Heart right ventricle (tissue), 16 donors: ENCODE results near the gene GXYLT2. TPM values are rescaled to one million over a fixed set of nuclear protein-coding genes. Genes with fewer than 3 reads are reported as not detected.

Experiments used
- ATAC-seq, 8 donors: fragments of 200-7000 bp; cut with Tn5 transposase; one replicate each; pipeline ENCODE4 v1.9.1; 2020; ENCODE audit warnings: mild to moderate bottlenecking in 8 of 8, moderate library complexity in 8 of 8, moderate number of reproducible peaks in 1 of 8
- DNase-seq, 2 donors: peaks; one replicate each; pipeline ENCODE4 v3.0.0-alpha.2; 2020
- H3K27ac ChIP-seq, 10 donors: fragments of 200-600 bp; sonication (generic) in 2 of 10; one replicate each; pipeline versions ENCODE4 v1.5.0 to v1.8.0; 2020 to 2022; ENCODE audit warnings: mild to moderate bottlenecking in 3 of 10
- H3K27me3 ChIP-seq, 7 donors: fragments of 200-600 bp; one replicate each; pipeline ENCODE4 v1.8.0; 2021 to 2022; ENCODE audit warnings: mild to moderate bottlenecking in 2 of 7
- H3K36me3 ChIP-seq, 9 donors: fragments of 200-600 bp; sonication (generic) in 1 of 9; one replicate each; pipeline versions ENCODE4 v1.5.0 to v1.8.0; 2020 to 2022; ENCODE audit warnings: mild to moderate bottlenecking in 2 of 9
- H3K4me1 ChIP-seq, 9 donors: fragments of 200-600 bp; sonication (generic) in 1 of 9; one replicate each; pipeline versions ENCODE4 v1.5.0 to v1.8.0; 2020 to 2022; ENCODE audit warnings: mild to moderate bottlenecking in 4 of 9
- H3K4me3 ChIP-seq, 10 donors: fragments of 200-600 bp; sonication (generic) in 2 of 10; one replicate each; pipeline versions ENCODE4 v1.5.0 to v1.8.0; 2020 to 2022; ENCODE audit warnings: mild to moderate bottlenecking in 7 of 10, moderate library complexity in 2 of 10
- H3K9me3 ChIP-seq, 11 donors: fragments of 200-600 bp in 10 of 11; sonication (generic) in 2 of 11; one replicate each; pipeline versions ENCODE4 v1.5.0 to v1.8.0; 2013 to 2022; ENCODE audit warnings: mild to moderate bottlenecking in 2 of 11, control low read depth in 1 of 11, moderate library complexity in 1 of 11
- WGBS, 2 donors: extraction: QIAGEN DNeasy Blood & Tissue Kit; methylation state at CpG; one replicate each; pipeline ENCODE4 v1.1.7; 2013; ENCODE audit warnings: inconsistent platforms in 1 of 2; 5-methylcytosine and 5-hydroxymethylcytosine counted together
- intact Hi-C, 10 donors: fragments of 100-400 bp; cut with DNase I; formaldehyde crosslinking; loops; one replicate each; pipeline versions ENCODE4 v1.11.1 to v1.14.2; 2022
- polyA plus RNA-seq, 2 donors: library from polyadenylated mRNA; stranded (reverse); fragments of 200-250 nt; gene quantifications; one replicate each; pipeline ENCODE4 v1.2.3, GENCODE V29; 2013
- total RNA-seq, 10 donors: library from RNA; stranded (reverse); fragmentation: NEBNext Ultra II Directional in 3 of 10; extraction: Animal tissue kit (Norgen Biotek cat#: 25700) in 3 of 10; gene quantifications; one replicate each; pipeline versions ENCODE4 v1.2.1 to v1.2.4, GENCODE V29; 2021 to 2023
- TF ChIP-seq, protein P1 (sequence below), 9 donors: fragments of 200-600 bp; sonication (generic) in 2 of 9; IDR thresholded peaks; one replicate each; pipeline versions ENCODE4 v1.5.0 to v1.8.0; 2021 to 2022; ENCODE audit warnings: antibody characterized with exemption in 9 of 9, mild to moderate bottlenecking in 5 of 9, moderate library complexity in 1 of 9
- donor health status: Arrhythmogenic right ventricular cardiomyopathy.
- donor health status: ischemic (EF 13 %, LVEDD 7.1; RV severe dilation, severe dysfunction).
- donor health status: healthy with polysubstance abuse.
- donor health status: DM: no; HTN: yes; CAD: no.
- donor health status: DM: no; HTN: no; CAD: no.
- donor health status: ischemic (EF 25% LVEDD 6.9; RV normal size, moderate dysfunction).
- donor health status: ischemic (EF 25% LVEDD 5.7; RV mildly dilated, moderate dysfunction).
- donor health status: healthy.
- donor health status: DM: yes; HTN: yes; CAD: no.
- donor health status: Ischemic cardiomyopathy.
- donor health status: ischemic (EF 35%, LVEDD 5.7; RV mildly dilated, moderate dysfunction).
- donor health status: nonischemic (EF 11% LVEDD 7.7; RV severe dilation, severe dysfunction).
- donor health status: DM: yes; HTN: yes; CAD: no.
- donor health status: PGD.
- donor health status: ischemic (EF 29% LVEDD 5.4; RV normal size, mild dysfunction).
- donor health status: nonischemic (EF 23%, LVEDD 6.1; RV moderate dilation, normal function).

Gene GXYLT2
- total and polyA plus RNA-seq, 12 donors = 1.5 to 26.7 (median 13.9) TPM

DNA sequence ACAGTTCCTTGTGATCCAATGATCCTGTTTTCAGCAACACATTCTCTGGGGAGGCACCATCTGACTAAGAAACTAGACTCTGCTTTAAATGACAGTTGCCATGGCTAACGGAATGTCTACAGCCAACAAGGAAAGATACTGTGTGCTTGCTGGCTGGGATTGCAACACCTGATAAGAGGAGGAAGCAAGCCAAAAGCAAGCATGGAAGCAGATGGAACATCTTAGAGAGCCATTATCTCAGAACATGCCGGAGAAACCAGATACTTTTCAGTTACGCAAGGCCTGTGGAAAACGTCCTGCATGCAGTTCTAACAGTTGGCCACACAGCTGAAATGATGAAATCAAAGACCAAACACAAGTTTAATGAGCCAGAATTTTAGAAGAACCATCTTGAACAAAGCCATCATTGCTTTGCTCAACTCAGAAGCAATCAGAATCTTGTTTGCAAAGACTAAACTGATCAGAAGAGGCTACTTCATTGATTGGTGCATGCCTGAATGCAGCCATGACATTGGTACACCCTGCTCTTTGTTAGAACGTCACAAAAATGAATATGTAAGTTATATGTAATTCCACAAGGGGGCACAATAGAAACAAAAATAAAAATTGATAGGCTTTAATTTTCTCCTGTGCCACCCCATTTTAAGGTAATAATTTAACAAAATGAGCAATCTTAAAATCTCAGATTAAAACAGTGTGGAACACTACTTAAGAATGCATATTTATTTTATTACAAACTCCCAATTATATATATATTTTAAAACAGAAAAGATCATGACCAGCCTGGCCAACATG lies 50.8 kb downstream of the GXYLT2 start:
- DNase-seq (peak in 1 of 2 donors; percentile 69), ATAC-seq (peak; percentile 84 to 96 (median 91))
- no peaks in the 10 kb centered on the region for H3K36me3 ChIP-seq
- H3K4me3 ChIP-seq = no peak overlapping the region
- H3K4me1 ChIP-seq = peaks cover 0 to 27% (median 9%) of the 10 kb centered on the region in 9 donors
- no peaks in the 10 kb centered on the region for H3K9me3 ChIP-seq
- H3K27me3 ChIP-seq = no peaks in the 10 kb centered on the region
- H3K27ac ChIP-seq = peak overlapping the region in 8 of 10 donors; percentile 2 to 61 (median 30)
- intact Hi-C loops = loop anchor here (1.0 to 10.0 kb wide), 10 partner anchors 58 to 149 kb away; partner anchors contain the start of gene PPP4R2 (in 1 of the 10)
- TF ChIP-seq, protein P1, sequence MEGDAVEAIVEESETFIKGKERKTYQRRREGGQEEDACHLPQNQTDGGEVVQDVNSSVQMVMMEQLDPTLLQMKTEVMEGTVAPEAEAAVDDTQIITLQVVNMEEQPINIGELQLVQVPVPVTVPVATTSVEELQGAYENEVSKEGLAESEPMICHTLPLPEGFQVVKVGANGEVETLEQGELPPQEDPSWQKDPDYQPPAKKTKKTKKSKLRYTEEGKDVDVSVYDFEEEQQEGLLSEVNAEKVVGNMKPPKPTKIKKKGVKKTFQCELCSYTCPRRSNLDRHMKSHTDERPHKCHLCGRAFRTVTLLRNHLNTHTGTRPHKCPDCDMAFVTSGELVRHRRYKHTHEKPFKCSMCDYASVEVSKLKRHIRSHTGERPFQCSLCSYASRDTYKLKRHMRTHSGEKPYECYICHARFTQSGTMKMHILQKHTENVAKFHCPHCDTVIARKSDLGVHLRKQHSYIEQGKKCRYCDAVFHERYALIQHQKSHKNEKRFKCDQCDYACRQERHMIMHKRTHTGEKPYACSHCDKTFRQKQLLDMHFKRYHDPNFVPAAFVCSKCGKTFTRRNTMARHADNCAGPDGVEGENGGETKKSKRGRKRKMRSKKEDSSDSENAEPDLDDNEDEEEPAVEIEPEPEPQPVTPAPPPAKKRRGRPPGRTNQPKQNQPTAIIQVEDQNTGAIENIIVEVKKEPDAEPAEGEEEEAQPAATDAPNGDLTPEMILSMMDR (IDR thresholded peaks at IDR 0.05) = peak; percentile 34 to 77 (median 59)
- 12 to 13% methylated on average over 5 of the region's 5 CpGs for WGBS, 2 donors

DNA sequence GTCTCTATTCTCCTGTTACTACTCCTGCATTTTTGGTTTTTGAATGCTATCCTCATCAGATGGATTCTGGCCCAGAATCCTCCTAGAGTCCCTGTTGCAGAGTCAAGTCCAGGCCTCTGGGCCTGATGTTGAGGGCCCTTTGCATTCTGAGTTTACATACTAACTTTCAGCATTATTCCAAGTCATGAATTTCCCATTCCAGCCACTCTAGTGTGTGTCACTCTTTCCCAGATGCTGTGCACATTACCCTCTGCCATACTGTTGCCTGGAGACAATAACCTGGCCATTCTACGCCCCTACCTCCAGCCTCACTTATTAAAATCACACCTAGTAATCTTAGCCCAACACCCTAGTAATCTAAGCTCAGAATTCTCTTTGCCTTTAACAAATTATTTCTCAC lies 53.4 kb downstream of the GXYLT2 start:
- Histone ChIP-seq H3K9me3 (no peaks in the 10 kb centered on the region), H3K36me3 (no peaks in the 10 kb centered on the region), H3K27ac (no peak overlapping the region), H3K4me1 (peaks cover 0 to 32% (median 13%) of the 10 kb centered on the region in 9 donors), H3K4me3 (no peak overlapping the region), H3K27me3 (no peaks in the 10 kb centered on the region)
- intact Hi-C loops = loop anchor here in 5 of 10 donors (2.0 to 10.0 kb wide), 6 partner anchors 54 to 144 kb away; partner anchors contain the start of gene PPP4R2 (in 3 of the 5)
- no peak for DNase-seq
- 86 to 91% methylated on average over 1 of the region's 1 CpG for whole genome bisulfite sequencing, 2 donors
- TF ChIP-seq, protein P1 (IDR thresholded peaks at IDR 0.05) = no peak
- ATAC-seq = no peak

DNA sequence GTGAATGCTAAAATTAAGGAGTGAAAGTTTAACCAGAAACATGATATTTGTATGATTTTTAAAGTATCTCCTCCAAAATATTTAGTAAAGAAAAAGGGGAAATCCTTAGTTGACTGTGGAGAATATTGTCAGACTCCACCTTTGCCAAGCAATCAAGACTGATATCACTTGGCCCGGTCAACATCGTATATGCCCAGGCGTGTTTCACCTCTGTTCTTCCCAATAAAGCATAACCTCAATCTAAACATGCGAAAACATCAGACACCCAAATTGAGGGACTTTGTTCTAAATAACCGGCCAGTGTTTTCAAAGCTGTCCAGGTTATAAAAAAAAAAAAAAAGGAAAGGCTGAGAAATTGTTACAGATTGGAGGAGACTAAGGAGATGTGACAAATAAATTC lies 54.6 kb downstream of the GXYLT2 start:
- DNase-seq = no peak
- Histone ChIP-seq H3K27me3 (no peaks in the 10 kb centered on the region), H3K27ac (no peak overlapping the region), H3K4me1 (peaks cover 0 to 29% (median 13%) of the 10 kb centered on the region in 9 donors), H3K4me3 (no peak overlapping the region), H3K9me3 (no peaks in the 10 kb centered on the region), H3K36me3 (no peaks in the 10 kb centered on the region)
- intact Hi-C loops = loop anchor here in 4 of 10 donors (5.0 to 10.0 kb wide), 4 partner anchors 52 to 142 kb away; partner anchors contain the start of gene PPP4R2 (in 3 of the 4)
- TF ChIP-seq, protein P1 (IDR thresholded peaks at IDR 0.05) = no peak
- WGBS, 2 donors = 83 to 85% methylated on average over 5 of the region's 5 CpGs
- ATAC-seq = no peak

DNA sequence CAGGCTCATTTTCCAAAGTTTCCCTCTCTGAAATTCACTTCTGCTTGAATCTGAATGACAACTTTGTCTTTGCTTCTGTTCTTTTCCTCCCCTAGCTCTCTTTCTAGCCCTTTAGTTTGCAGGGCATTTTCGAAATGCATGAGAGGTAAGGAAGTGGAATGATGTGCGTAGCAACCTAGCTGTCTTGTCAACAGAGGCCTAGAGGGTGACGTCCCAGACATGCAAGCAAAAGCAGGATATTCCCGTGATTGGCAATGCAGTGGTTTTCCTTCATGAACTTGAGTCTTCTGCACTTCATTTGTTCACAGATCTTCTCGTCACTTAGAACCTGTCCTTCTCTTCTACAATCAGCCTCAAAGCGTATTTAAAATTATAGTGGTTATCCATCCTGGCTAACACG lies 56.9 kb downstream of the GXYLT2 start:
- no peak for ATAC-seq
- Histone ChIP-seq H3K9me3 (no peaks in the 10 kb centered on the region), H3K27ac (no peak overlapping the region), H3K4me1 (peaks cover 0 to 8% (median 4%) of the 10 kb centered on the region in 9 donors), H3K27me3 (no peaks in the 10 kb centered on the region), H3K36me3 (no peaks in the 10 kb centered on the region), H3K4me3 (no peak overlapping the region)
- intact Hi-C loops = loop anchor here in 5 of 10 donors (5.0 to 10.0 kb wide), 5 partner anchors 48 to 140 kb away; partner anchors contain the start of gene PPP4R2 (in 3 of the 5)
- no peak for DNase-seq
- WGBS, 2 donors = 92 to 94% methylated on average over 7 of the region's 7 CpGs
- TF ChIP-seq, protein P1 (IDR thresholded peaks at IDR 0.05) = no peak
